ENCODE measurements around the gene GRAP2.
A peak's percentile ranks its signal among the peaks of the same experiment; 100 is the strongest.
"Not testable (repeated sequence)": the region's sequence is repeated elsewhere in the genome, so short reads cannot be mapped to it uniquely, and the experiment has no call there.

GRAP2 gene

DNA sequence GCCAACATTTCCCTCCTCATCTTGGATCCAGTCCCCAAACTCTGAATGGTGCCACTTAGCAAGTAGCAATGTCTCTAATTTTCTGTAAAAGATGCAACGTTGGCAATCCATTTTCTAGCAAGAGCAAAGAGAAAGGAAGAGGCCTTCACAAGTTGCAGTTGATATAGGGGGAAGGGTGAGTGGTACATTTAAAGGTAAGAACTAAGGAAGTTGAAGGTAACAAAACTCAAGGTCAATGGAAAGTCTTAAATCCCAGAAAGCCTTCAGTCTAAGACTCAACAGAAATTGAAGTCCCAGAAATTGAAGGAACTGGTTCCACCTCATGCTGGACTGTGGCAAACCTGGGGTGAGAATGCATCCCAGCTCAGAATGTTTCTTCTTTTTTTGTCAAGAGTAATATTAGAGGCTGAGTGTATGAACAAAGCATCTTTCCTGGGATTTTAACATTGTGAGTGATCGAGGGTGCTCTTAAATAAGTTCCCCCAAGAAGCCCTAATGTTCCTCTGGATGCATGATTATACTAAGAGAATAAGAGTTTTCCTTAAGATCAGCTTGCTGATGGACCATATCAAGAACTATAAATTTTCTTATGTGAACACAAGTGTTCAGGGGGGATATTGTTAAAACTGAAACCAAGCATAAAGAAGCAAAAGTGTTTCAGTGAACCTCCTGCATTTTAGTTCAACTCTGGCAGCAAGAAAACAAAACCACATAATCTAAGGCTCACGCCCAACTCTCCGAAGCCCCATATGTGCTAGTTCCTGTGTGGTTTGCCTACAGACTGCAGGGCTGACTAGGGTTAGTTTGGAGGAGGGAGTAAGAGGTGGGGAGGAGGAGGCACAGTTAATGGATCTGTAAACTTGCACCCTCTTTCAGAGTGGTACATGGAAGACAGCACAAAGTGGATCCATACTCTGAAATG is at the start of gene GRAP2:
TSS of gene GRAP2 (plus strand) at position 779 of the 922 bp plus-strand sequence. CDS start 46,023 bp downstream, outside the sequence.
- no peak for DNase-seq

DNA sequence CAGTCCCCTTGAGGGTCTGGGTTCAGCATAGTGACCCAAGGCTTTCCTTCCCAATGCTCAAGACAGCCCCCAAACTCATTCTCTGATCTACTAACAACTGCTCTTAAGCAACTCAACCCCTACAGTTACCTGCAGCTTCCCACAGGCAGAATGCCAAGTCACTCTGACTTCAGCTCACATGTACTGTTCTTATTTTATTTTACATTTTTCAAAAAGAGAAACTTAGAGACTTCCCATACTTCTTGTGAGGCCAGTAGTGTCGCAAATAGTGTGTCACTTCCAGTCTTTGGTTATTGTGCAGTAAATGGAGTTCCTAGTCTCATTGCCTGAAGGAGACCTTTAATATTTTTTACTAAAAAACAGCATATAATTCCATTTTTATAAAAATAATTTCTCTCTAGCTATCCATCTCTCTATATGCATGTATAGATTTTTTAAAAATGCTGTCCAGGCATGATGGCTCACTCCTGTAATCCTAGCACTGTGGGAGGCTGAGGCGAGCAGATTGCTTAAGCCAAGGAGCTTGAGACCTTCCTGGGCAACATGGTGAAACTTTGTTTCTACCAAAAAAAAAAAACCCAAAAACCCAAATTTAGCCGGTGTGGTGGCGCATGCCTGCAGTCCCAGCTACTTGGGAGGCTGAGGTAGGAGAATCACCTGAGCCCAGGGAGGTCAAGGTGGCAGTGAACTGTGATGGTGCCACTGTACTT is 49.1 kb upstream of the GRAP2 start:
- DNase-seq, result no peak

- no peak for DNase-seq
Observed at GRCh38 chr22:39852799-39853198, 48.1 kb upstream of the GRAP2 start.

DNA sequence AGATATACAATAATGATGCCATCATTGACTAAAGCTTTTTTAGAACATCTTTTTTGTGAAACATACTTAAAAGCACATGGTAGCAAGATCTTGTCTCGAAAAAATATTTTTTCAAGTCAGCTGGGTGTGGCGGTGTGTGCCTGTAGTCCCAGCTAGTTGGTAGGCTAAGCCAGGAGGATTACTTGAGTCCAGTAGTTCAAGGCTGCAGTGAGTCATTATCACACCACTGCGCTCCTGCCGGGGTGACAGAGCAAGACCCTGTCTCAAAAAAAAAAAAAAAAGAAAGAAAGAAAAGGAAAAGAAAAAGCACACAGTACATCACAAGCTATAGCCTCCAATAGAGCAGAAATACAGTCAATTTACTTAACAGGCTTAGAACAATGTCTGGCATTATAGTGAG is 44.3 kb upstream of the GRAP2 start:
- DNase-seq, result no peak

GRCh38 chr22:39859903-39860588 is 40.8 kb upstream of the GRAP2 start:
- no peak for DNase-seq

DNA sequence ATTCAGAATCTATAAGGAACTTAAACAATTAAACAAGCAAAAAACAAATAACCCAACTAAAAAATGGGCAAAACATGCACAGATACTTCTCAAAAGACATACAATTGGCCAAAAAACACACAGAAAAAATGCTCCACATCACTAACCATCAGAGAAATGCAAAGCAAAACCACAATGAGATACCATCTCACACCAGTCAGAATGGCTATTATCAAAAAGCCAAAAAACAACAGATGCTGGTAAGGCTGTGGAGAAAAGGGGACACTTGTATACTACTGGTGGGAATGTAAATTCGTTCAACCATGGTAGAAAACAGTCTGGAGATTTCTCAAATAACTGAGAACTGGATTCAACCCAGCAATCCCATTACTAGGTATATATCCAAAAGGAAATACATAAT is 32.1 kb upstream of the GRAP2 start:
- no peak for DNase-seq

DNA sequence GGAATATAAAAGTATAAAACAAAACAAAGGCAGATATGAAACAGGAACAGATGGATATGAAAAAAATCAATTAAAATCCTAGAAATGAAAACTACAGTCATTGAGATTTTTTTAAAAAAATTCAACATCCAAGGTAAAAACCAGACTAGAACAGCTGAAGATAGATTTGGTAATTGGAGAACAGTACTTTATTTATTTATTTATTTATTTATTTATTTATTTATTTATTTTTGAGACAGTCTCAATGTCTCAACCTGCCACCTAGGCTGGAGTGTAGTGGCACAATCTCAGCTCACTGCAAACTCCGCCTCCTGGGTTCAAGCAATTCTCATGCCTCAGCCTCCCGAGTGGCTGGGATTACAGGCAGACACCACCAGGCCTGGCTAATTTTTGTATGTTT is 31.1 kb upstream of the GRAP2 start:
- DNase-seq, result not testable (repeated sequence)

DNA sequence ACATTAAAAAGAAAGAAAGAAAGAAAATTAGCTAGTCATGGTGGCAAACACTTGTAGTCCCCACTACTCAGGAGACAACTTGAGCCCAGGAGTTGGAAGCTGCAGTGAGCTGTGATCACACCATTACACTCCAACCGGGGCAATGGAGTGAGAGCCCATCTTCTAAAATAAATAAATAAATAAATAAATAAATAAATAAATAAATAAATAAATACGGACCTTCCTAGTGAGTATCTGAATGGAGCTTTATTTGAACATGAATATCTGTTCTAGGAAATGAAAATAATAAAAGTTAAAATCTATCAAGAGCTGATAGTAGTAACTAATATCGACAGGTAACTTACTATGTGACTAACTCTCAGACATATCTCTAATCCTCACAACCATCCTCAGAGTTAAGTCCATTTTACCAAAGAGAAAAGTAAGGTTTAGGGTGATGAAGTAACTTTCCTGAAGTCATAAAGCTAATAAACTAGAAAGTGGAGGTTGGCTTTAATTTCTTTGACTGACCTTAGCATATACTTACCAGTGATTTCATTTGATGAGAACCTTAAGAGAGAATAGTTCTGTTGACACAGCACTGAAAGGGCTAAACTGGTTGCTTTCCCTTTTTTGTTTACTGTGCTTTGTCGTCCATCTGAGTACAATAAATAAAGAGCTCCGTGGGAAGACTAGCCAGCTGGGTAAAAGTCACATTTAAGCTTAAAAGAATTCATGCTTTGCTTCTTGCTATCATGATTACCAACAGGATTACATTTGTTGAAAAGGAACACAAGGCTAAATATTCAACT is 29.7 kb upstream of the GRAP2 start:
- DNase-seq, result no peak

- DNase-seq, result no peak
Observed at GRCh38 chr22:39872548-39872947, 28.3 kb upstream of the GRAP2 start.

DNA sequence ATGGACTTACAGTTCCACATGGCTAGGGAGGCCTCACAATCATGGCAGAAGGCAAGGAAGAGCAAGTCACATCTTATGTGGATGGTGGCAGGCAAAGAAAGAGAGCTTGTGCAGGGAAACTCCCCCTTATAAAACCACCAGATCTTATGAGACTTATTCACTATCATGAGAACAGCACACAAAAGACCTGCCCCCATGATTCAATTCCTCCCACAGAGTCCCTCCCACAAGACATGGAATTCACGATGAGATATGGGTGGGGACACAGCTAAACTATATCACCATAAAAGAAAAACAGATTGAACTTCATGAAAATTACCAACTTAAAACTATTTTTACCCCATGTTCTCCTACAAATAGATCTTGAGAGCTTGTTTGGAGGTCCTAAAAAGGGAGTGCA is 26.9 kb upstream of the GRAP2 start:
- no peak for DNase-seq

GRCh38 chr22:39875176-39875885 is 25.6 kb upstream of the GRAP2 start:
- DNase-seq, result peak in 1 of 56 donors; percentile 4

- no peak for DNase-seq
Observed at GRCh38 chr22:39877079-39877845, 23.6 kb upstream of the GRAP2 start.

- DNase-seq, result no peak
Observed at GRCh38 chr22:39880722-39881121, 20.2 kb upstream of the GRAP2 start.

- DNase-seq, result no peak
Observed at GRCh38 chr22:39883057-39883456, 17.8 kb upstream of the GRAP2 start.

DNA sequence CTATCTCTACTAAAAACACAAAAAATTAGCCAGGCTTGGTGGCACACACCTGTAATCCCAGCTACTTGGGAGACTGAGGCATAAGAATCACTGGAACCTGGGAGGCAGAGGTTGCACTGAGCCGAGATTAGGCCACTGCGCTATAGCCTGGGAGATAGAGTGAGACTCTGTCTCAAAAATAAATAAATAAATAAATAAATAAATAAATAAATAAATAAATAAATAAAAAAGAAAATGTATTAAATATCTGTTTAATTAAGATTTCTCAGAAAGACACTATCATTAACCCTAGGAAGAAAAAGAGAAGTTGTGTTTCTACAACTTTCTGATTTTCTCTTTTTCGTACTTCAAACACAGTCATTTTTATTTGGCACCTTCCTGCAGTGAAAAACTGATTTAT is 11.0 kb upstream of the GRAP2 start:
- DNase-seq, result not testable (repeated sequence)

DNA sequence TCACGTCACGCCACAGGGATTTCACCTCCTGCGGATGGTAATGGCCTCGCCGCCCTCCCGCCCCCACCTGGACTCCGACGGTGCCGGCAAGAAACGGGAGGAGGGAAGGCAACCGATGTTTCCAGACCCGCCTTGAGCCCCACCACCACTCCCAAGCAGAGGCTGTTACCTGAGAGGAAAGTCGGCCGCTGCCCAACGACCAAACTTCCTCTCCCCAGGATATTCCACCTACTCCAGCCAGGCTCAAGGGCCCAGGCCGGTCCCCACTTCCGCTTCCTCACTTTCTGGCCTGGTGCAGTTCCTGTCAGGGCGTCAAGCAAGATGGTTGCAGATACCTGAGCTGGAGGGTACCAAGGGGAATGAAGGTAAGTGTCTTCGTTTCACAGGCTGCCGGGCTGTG is 7.4 kb upstream of the GRAP2 start, which contains the start of gene ENTHD1:
TSS of gene ENTHD1 (minus strand) at position 235 of the 400 bp plus-strand sequence. CDS start 6,012 bp downstream, outside the sequence.
- DNase-seq, result no peak

DNA sequence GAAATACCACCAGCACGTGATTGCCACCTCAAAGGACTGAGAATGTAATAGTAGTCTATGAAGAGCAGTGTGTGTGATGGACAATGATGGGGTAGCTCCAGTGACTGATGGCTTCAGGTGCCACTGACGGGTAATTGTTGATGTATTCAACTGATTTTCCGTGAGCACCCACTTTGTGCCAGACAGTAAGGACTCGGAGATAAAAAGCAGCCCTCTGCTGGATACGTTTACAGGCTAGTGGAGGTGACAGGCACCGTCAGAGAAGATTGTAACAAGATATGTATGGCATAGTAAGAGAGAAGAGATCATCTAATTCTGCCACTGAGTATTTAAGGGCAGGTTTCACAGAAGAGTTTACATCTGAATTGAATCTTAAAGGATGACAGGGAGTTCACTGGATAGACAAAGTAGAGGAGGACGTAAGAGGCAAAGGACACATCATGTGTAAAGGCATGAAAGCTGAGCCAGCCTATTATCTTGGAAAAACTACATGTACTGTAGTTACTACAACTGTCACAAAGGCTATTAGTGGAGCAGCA is 6.3 kb upstream of the GRAP2 start:
- no peak for DNase-seq

GRCh38 chr22:39895682-39896081 is 5.2 kb upstream of the GRAP2 start:
- DNase-seq, result no peak

- no peak for DNase-seq
Observed at GRCh38 chr22:39896313-39896996, 4.4 kb upstream of the GRAP2 start.
